ENCODE results near the gene TMEM272.
A peak's percentile ranks its signal among the peaks of the same experiment; 100 is the strongest.

TMEM272 gene

DNA sequence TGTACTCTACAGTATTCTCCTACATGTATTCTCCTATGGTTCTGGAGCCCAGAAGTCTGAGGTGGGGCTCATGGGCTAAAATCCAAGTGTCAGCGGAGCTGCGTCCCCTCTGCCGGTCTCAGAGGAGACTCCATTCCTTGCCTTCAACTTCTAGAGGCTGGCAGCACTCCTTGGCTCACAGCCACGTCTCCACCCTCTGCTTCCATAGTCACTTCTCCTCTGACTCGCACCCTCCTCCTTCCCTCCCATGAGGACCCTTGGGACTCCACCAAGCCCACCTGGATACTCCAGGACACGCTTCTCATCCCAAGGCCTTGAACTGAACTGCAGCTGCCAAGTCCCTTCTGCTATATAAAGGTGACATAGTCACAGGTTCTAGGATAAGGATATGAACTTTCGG is 68.8 kb downstream of the TMEM272 start:
- DNase-seq = no peak

GRCh38 chr13:51773515-51773914 is 71.5 kb downstream of the TMEM272 start:
- DNase-seq = no peak

- no peak for DNase-seq
Observed at GRCh38 chr13:51772781-51773180, 72.2 kb downstream of the TMEM272 start.

GRCh38 chr13:51772105-51772455 is 72.9 kb downstream of the TMEM272 start:
- DNase-seq = no peak

GRCh38 chr13:51771418-51772104 is 73.4 kb downstream of the TMEM272 start:
- DNase-seq = no peak

DNA sequence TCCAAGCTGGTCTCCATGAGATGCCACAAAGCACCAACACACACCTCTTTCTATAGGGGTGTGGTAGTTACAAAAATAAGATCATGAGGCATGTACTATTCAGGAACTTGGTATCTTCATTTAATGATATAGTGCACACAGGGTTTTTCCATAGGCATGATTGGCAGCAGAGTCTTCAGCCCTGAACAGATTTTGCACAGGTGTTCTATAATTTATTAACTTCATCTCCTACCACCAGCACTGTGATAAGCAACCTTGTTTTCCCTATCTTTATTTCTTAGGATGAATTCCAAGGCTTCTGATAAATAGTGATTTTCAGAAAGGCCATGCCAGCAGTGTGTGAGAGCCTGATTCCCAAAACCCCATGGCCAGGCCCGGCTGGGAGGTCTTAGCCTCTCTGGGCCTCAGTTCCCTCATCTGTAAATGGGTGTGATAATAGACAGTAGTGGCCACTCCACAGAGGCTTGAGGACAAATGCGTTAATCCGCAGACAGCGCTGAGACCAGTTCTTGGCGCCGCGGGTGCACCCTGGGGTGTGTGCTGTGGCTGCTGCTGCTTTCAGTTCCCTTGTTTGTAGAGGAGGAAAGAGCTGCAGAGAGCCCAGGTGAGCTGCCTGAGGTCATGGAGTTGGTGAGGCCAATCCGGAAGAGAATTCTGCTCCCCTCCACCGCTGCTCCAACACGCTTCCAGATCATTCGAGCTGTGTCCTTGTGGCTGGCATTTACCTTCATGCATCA is 74.1 kb downstream of the TMEM272 start:
- DNase-seq = no peak

GRCh38 chr13:51770160-51770559 is 74.8 kb downstream of the TMEM272 start:
- no peak for DNase-seq

DNA sequence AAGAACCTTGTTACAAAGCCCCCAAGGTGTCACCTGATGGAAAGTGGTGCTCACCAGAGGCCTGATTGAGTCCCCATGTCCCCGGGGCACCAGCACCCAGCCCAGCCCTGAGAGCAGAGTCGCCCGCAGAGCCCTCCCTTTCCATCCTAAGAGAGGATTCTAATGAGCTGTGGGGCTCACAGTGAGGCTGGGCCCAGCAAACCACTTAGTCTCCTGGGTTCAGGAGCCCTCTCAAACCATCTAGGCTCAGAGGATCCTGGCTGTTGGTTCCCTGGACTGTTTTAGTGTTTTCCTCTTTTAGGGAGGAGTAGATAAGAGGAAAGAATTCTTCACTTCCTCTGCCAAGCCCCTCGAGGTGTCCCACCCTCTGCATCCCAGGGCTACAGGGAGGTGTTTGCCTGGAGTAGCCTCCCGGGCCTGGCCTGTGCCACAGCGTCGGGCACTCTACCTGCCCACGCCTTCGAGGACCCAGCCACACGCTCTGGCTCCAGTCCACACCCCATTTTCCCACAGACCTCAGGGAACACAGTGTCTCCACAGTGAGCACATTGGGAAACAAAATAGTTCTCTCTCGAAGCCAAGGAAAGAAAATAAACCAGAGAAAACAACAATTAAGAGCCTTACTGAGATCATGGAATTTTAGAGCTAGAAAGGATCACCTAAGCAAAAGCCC is 75.4 kb downstream of the TMEM272 start:
- peak; percentile 30 for DNase-seq

DNA sequence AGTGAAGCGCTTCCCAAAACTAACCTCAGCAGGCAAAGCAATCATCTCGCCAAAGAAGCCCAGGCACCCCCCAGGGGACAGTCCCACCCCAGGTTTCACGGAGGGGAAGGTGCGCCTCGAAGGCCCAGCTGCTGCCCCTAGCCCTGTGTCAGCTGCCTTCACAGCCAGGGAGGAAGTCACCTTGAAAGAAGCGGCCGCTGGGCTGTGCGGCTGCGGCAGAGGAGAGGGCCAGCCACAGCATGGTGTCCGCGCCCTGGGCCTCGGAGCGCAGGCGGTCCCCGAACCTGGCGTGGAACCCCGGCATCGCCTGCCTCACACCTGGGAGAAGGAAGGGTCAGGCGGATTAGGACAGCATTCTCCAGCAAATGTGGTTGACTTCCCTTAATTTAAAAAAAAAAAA is 76.0 kb downstream of the TMEM272 start:
- no peak for DNase-seq

DNA sequence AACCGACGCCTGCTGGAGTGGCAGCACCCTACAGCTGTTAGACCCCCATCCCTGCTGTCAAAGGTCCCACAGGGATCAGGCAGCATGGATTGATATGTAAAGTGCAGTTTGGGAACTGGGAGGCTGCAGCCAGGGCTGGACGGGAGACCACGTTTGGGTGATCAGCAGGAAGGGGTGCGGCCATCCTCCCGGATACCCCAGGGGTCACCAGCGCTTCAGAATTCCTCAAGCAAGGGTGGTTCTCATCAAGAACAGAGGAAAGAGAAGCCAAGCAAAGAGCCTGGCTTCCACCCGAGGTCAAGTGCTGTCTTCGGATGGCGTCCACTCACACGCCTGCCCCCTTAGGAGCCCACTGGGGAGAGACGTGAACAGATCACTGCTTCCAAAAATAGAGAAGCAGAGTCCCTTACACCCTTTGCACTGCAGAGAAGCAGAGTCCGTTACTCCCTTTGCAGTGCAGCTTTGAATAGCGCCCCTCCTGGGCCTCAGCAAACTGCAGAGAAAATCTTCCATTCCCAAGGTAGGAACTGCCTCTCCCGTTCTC is 76.5 kb downstream of the TMEM272 start:
- no peak for DNase-seq

DNA sequence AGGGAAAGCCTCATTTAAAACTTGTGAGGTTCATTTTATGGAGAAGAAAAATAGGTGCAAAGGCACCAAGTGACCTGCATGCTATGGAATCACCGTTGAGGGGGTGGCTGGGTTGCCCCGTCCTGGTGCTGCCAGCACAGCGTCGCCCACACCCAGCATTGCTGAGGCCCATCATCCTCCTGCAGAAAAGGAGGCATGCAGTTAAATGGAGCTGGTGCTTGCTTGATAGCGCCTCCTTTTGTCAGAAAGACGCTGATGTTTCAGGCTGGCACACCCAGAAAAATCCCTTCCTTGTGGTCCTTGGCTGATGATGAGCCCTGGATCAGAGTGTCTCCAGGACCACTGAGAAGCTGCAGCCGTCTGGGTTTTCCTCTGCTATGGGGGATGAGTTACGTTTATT is 77.9 kb downstream of the TMEM272 start:
- no peak for DNase-seq

GRCh38 chr13:51765142-51765515 is 79.8 kb downstream of the TMEM272 start:
- no peak for DNase-seq

GRCh38 chr13:51764184-51765141 is 80.5 kb downstream of the TMEM272 start:
- DNase-seq = peak; percentile 64

- no peak for DNase-seq
Observed at GRCh38 chr13:51763486-51763885, 81.5 kb downstream of the TMEM272 start.

Data from midbrain (tissue), 1 donor.